SJSA1 (cell line): ENCODE data around the gene PTP4A1. TPM values are rescaled to one million over a fixed set of nuclear protein-coding genes. Genes with fewer than 3 reads are reported as not detected.
"Not testable (repeated sequence)": the region's sequence is repeated elsewhere in the genome, so short reads cannot be mapped to it uniquely, and the experiment has no call there.

ENCODE experiments used
- DNase-seq, 2 experiments: peaks; one replicate each; pipeline ENCODE4 v3.0.0-alpha.2; 2015 to 2020; ENCODE audit warnings: low spot score in 2 of 2, low read depth in 1 of 2
- H3K27ac ChIP-seq: fragments of 250-450 bp; sonication (Bioruptor Pico); 2 replicates; pipeline ENCODE4 v1.5.1; 2020; ENCODE audit warnings: mild to moderate bottlenecking, moderate library complexity
- H3K27me3 ChIP-seq: fragments of 250-450 bp; sonication (Bioruptor Pico); replicated peaks from 2 replicates; pipeline ENCODE4 v1.5.1; 2020; ENCODE audit warnings: mild to moderate bottlenecking, moderate library complexity
- H3K36me3 ChIP-seq: fragments of 250-450 bp; sonication (Bioruptor Pico); 2 replicates; pipeline ENCODE4 v1.5.1; 2020; ENCODE audit warnings: mild to moderate bottlenecking
- H3K4me1 ChIP-seq: fragments of 250-450 bp; sonication (Bioruptor Pico); replicated peaks from 2 replicates; pipeline ENCODE4 v1.6.1; 2021; ENCODE audit warnings: mild to moderate bottlenecking
- H3K4me3 ChIP-seq: fragments of 250-450 bp; sonication (Bioruptor Pico); 2 replicates; pipeline ENCODE4 v1.5.1; 2020; ENCODE audit warnings: mild to moderate bottlenecking
- H3K9me3 ChIP-seq: fragments of 250-450 bp; sonication (Bioruptor Pico); replicated peaks from 2 replicates; pipeline ENCODE4 v1.5.1; 2020; ENCODE audit warnings: mild to moderate bottlenecking
- total RNA-seq: library from RNA; depleted of rRNA; stranded (reverse); fragments of >200 nt; shearing (Covaris generic); gene quantifications from 2 replicates; pipeline ENCODE4 v1.2.3, GENCODE V29; 2014

The PTP4A1 gene
- total RNA-seq, 1 experiment from 2014 or later = 15.7 TPM

DNA sequence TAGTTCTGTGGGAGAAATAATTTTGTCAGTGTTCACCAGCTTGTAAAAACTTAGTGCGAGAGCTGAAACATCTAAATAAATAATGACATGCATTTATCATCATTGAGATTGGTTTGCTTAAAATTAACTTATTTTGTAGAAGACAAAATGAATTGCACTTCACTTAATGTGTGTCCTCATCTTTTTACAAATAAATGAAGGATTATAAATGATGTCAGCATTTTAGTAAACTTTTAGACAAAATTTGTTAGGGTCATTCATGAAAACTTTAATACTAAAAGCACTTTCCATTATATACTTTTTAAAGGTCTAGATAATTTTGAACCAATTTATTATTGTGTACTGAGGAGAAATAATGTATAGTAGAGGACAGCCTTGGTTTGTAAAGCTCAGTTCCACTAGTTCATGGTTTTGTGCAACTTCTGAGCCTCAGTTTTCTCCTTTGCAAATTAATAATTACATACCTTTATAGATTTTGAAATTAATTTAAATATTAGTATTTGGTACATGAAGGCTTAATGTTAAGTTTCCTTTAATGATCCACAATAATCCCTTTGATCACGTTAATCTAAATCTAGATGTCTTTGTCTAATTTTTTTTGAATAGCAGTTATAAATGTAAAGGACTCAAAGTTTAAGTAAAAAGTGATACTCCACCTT is 9.2 kb downstream of the PTP4A1 start:
- Histone ChIP-seq H3K27ac (no peak overlapping the region), H3K27me3 (no peaks in the 10 kb centered on the region), H3K4me1 (no peaks in the 10 kb centered on the region), H3K36me3 (peaks cover 55% of the 10 kb centered on the region), H3K4me3 (no peak overlapping the region), H3K9me3 (no peaks in the 10 kb centered on the region)
- DNase-seq = no peak

DNA sequence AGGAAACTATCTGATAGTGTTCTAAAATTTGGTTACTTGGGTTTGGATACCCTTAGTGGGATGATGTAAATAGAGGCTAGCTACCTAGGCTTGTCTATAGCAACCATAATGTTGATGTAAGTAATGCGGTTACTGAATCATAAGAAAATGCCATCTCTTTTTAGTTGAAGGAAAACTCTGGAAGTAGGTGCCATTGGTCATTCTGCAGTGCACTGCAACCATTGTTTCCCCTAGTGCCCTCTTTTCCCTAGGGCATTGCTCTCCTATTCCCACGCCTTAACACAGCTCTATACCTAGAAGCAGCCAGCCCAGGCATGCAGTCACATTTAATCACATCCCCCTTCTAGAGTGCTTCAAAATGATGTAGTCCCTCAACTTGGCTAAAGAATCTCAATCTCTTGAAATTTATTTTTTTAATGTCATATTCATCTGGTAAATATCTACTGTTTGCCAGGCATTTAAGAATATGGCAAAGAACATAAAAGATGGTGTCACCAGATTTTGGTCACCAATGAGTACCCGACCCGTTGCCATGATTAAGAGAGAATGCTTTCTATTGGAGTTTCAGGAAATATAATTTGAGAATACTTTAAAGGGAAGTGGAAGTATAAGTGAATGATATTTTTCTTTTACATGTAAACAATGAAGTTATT is 10.4 kb downstream of the PTP4A1 start:
- Histone ChIP-seq H3K36me3 (peaks cover 44% of the 10 kb centered on the region), H3K4me1 (no peaks in the 10 kb centered on the region), H3K27ac (no peak overlapping the region), H3K27me3 (no peaks in the 10 kb centered on the region), H3K4me3 (no peak overlapping the region), H3K9me3 (no peaks in the 10 kb centered on the region)
- no peak for DNase-seq

DNA sequence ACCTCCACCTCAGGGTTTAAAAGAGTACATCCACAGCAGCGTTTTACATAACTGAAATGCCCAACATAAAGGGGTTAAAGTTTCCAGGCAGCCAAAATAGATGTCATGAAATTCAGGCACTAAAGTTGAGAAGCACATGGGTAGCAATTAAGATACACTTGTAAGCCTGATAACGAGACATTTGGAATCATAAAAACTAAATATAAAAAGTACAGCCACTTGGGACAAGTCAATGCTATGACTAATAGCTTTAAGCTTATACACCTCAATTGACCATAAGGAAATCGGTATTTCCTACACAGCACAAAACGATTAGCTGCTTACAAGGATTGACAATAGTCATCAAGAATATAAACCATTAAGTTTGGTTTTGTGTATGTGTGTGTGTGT is 11.8 kb downstream of the PTP4A1 start:
- Histone ChIP-seq H3K27me3 (no peaks in the 10 kb centered on the region), H3K9me3 (no peaks in the 10 kb centered on the region), H3K4me1 (no peaks in the 10 kb centered on the region), H3K36me3 (peaks cover 31% of the 10 kb centered on the region), H3K4me3 (no peak overlapping the region), H3K27ac (no peak overlapping the region)
- DNase-seq = no peak

DNA sequence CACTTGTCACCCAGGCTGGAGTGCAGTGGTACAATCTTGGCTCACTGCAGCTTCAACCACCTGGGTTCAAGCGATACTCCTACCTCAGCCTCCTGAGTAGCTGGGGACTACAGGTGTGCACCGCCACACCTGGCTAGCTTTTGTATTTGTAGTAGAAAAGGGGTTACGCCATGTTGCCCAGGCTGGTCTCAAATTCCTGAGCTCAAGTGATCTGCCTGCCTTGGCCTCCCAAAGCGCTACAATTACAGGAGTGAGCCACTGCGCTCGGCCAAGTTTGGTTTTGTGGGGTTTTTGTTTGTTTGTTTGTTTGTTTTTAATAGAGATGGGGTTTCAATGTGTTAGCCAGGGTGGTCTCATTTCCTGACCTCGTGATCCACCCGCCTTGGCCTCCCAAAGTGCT is 12.3 kb downstream of the PTP4A1 start:
- Histone ChIP-seq H3K9me3 (no peaks in the 10 kb centered on the region), H3K27ac (no peak overlapping the region), H3K27me3 (no peaks in the 10 kb centered on the region), H3K36me3 (peaks cover 26% of the 10 kb centered on the region), H3K4me3 (no peak overlapping the region), H3K4me1 (no peaks in the 10 kb centered on the region)
- DNase-seq = no peak

DNA sequence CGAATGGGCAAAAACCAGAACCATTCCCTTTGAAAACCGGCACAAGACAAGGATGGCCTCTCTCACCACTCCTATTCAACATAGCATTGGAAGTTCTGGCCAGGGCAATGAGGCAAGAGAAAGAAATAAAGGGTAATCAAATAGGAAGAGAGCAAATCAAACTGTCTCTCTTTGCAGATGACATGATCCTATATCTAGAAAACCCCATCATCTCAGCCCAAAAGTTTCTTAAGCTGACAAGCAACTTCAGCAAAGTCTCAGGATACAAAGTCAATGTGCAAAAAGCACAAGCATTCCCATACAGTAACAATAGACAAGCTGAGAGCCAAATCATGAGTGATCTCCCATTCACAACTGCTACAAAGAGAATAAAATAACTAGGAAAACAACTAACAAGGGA is 13.4 kb downstream of the PTP4A1 start:
- not testable (repeated sequence) for H3K27me3 ChIP-seq, DNase-seq, H3K4me1 ChIP-seq, H3K9me3 ChIP-seq, H3K4me3 ChIP-seq, H3K27ac ChIP-seq
- H3K36me3 ChIP-seq = peaks cover 15% of the 10 kb centered on the region

DNA sequence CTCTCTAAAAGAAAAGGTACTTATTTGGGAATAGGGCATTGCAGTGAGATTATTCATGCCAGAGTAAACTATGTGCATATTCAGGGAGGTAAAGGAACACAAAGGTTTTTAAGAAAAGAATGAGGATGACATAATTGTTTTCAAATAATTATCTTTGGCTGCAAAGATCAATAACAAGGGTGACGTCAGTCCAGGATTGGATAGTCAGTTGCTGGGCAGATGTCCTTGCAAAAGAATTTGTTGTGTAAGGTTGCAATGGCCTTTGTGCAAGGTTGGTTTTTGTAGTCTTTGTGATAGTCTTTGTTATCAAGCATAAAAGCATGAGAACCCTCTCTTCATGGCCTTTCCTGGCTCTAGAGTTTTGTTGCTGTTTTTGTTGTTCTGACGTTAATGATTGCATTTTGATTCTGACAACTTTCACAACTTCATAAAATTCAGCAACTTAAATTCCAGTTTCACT is 17.7 kb downstream of the PTP4A1 start:
- no peak for DNase-seq
- Histone ChIP-seq H3K27me3 (no peaks in the 10 kb centered on the region), H3K27ac (no peak overlapping the region), H3K4me1 (no peaks in the 10 kb centered on the region), H3K36me3 (no peaks in the 10 kb centered on the region), H3K9me3 (no peaks in the 10 kb centered on the region), H3K4me3 (no peak overlapping the region)

DNA sequence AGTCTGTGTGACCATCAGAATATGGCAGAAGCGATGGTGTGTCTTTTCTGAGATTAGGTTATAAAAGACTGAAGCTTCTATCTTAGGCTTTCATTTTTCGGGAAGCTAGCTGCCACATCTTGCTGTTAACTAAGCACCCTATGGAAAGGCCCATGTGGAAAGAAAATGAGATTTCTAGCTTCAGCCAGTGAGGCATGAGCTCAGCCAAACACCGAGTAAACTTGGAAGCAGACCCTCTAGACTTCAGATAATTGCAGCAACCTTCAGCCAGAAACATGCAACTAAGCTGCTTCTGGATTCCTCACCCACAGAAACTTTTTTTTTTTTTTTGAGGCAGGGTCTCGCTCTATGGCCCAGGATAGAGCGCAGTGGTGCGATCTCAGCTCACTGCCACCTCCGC is 20.6 kb downstream of the PTP4A1 start:
- no peaks in the 10 kb centered on the region for H3K27me3 ChIP-seq
- no peak overlapping the region for H3K27ac ChIP-seq
- no peak for DNase-seq
- H3K9me3 ChIP-seq = no peaks in the 10 kb centered on the region
- H3K36me3 ChIP-seq = no peaks in the 10 kb centered on the region
- H3K4me1 ChIP-seq = no peaks in the 10 kb centered on the region
- H3K4me3 ChIP-seq = no peak overlapping the region

DNA sequence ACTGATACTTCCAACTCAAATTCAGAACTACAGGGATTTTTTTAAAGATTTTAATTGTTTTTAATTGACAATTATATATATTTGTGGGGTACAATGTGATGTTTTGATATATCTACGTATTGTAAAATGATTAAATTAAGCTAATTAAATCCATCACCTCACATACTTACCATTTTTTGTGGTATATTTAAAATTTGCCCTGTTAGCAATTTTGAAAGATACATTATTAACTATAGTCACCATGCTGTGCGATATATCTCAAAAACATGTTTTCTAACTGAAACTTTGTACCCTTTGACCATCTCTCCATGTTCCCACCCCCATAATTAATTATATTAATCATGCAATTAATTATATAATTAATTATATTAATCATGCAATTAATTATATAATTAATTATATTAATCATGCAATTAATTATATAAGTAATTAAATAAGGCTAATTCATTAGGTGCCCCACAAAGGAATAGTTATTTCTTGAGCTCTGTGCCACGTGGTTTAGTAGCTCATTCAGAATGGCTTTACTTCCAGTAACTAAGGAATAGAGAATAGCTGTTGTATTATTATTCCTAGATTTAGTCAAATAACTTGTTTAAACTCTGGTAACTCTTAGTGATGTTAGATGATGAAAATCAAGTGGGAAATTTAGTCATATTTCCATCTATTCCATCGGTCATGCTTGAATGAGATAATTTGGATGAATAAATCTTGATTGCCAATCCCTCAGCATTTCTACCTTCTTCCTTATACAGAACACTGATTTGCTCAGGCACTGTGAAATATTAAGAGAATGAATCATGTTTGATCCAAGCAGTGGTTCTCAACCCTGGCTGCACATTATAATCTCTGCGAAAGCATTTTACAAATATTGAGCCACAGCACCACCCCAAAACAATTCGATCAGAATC is 25.1 kb downstream of the PTP4A1 start:
- Histone ChIP-seq H3K27ac (no peak overlapping the region), H3K4me1 (0 out of 2 replicates have a peak, but pooled peaks cover 3% of the 10 kb centered on the region), H3K4me3 (no peak overlapping the region), H3K27me3 (peaks cover 2% of the 10 kb centered on the region; the same call in 1 of the 2 replicates), H3K36me3 (no peaks in the 10 kb centered on the region), H3K9me3 (no peaks in the 10 kb centered on the region)
- DNase-seq = no peak

DNA sequence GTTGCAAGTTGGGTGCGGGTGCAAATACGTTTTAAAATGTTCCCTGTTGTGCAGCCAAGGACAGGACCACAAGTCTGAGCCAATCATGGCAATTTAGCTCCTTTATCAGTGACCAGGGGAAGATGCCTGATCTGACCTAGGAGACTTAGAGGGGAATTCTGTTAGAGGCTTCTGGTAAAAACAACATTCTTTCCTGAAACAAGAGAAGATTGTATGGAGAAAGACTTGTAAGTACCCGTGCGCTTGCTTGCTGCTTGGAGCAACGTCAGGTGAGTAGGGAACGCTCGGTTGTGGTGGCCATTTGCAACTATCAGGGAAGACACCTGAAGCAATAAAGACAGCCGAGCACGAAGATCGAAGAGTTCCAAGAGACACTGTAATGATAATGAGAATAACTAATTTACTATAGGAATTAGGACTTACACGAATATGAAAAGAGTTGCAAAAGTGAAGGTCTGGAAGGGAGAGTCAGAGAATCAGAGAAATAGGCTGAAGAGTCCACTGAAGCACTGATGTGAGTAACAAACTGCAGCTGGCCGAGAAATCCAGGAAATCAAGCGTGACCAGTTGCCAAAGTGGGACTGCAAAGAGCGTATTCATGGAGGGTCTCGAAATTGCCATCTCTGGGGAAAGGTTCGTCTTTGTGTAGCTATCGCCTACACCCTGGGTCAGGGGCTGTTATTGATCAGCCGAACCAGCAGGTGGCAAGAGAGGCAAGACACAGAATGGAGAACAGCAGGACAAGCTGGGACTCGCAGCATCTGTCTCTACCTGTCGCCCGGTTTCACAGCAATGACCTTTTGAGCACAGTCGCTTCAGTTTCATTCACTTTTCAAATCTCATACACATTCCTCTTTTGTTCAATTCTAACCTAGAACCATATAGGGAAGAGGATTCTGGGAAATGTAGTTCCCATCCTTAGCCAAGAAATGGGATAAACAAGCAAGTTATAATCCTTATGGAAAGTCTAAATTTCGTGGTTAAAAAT is 26.1 kb downstream of the PTP4A1 start:
- no peak overlapping the region for H3K27ac ChIP-seq

DNA sequence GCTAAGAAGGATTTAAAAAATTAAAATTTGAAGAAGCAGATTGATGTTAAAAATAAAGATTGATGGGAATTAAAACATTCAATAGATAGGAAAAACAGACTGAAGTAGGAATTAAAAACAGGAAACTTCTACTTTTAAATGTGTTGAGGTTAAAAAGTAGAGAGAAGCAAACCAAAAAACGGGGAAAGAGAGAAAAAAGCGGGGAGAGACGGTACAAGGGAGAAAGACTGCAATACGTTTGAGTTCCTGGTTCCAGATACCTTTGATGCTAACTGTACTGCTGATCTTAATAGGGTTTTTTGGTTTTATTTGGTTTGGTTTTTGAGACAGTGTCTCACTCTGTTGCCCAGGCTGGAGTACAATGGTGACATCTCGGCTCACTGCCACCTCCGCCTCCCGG is 27.0 kb downstream of the PTP4A1 start:
- Histone ChIP-seq H3K27me3 (peaks cover 2% of the 10 kb centered on the region; the same call in 1 of the 2 replicates), H3K36me3 (no peaks in the 10 kb centered on the region), H3K4me1 (0 out of 2 replicates have a peak, but pooled peaks cover 3% of the 10 kb centered on the region), H3K27ac (no peak overlapping the region), H3K4me3 (no peak overlapping the region), H3K9me3 (no peaks in the 10 kb centered on the region)
- DNase-seq = no peak

More for the DNA sequence above, 26.1 kb downstream of the PTP4A1 start:
- Histone ChIP-seq H3K4me1 (0 out of 2 replicates have a peak, but pooled peaks cover 3% of the 10 kb centered on the region), H3K9me3 (no peaks in the 10 kb centered on the region), H3K27me3 (peaks cover 2% of the 10 kb centered on the region; the same call in 1 of the 2 replicates), H3K36me3 (no peaks in the 10 kb centered on the region), H3K4me3 (no peak overlapping the region)
- DNase-seq = peak; percentile 50

DNA sequence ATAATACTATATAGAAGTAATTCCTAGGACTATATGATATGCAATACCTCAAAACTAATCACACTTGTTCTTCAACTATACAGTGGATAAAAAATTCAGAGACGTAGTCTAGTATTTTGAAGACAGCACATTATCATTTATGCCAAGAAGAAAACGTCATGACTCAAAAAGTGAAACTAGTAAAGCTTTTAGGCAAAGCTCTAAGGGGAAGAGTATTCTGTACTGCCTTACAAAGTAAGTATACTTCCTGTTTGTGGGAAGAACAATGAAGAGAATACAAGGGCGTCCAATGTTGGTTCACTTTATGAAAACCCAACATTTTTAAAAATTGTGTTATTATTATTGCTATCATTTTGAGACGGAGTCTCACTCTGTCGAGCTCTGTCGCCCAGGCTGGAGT is 27.9 kb downstream of the PTP4A1 start:
- no peak for DNase-seq
- no peaks in the 10 kb centered on the region for H3K36me3 ChIP-seq

DNA sequence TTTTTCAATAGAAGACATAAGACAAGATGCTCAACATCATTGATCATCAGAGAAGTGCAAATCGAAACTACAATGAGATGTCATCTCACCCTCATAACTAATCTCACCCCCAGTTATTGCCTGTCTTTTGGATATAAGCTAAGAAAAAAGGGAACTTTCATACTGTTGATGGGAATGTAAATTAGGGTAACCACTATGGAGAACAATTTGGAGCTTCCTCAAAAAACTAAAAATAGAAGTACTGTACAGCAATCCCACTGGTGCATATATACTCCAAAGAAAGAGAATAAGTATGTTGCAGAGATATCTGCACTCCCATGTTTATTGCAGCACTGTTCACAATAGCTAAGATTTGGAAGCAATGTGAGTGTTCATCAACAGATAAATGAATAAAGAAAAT is 37.0 kb downstream of the PTP4A1 start:
- Histone ChIP-seq H3K9me3 (no peaks in the 10 kb centered on the region), H3K27me3 (no peaks in the 10 kb centered on the region), H3K4me1 (no peaks in the 10 kb centered on the region), H3K27ac (no peak overlapping the region), H3K36me3 (no peaks in the 10 kb centered on the region), H3K4me3 (no peak overlapping the region)
- DNase-seq = no peak

More for the DNA sequence above, 27.9 kb downstream of the PTP4A1 start:
- Histone ChIP-seq H3K27me3 (peaks cover 2% of the 10 kb centered on the region; the same call in 1 of the 2 replicates), H3K9me3 (no peaks in the 10 kb centered on the region), H3K4me1 (0 out of 2 replicates have a peak, but pooled peaks cover 3% of the 10 kb centered on the region), H3K27ac (no peak overlapping the region), H3K4me3 (no peak overlapping the region)

DNA sequence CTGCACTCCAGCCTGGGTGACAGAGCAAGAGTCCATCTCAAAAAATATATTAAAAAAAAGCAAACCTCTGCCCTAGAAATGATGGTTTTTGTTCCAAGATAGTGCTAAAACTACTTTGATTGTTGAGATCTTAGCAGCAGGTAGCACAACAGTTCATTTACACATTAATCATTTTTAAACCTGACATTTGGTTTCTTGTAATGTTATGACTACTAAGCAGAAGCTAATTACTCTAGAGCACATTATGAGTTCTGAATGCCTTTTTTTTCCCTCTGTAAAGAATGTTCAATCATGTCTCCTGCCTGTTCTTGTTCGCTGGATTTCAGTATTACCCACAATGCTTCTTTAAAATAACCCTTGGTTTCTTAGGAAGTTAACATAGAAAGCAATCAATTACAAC is 38.7 kb downstream of the PTP4A1 start:
- Histone ChIP-seq H3K36me3 (no peaks in the 10 kb centered on the region), H3K4me1 (no peaks in the 10 kb centered on the region), H3K27ac (no peak overlapping the region), H3K4me3 (no peak overlapping the region), H3K27me3 (no peaks in the 10 kb centered on the region), H3K9me3 (no peaks in the 10 kb centered on the region)
- no peak for DNase-seq
